IMR-90 (cell line): ENCODE data around the gene SYCP2. TPM values are rescaled to one million over a fixed set of nuclear protein-coding genes. Genes with fewer than 3 reads are reported as not detected.

ENCODE experiments used
- ATAC-seq: fragments of 200-7000 bp; cut with Tn5 transposase; 2 replicates; pipeline ENCODE4 v1.9.1; 2020; ENCODE audit warnings: low read depth, mild to moderate bottlenecking, moderate library complexity
- BruUV-seq: library from RNA; stranded (reverse); fragments of 400-500 nt; replicated peaks from 2 replicates; lab custom pipeline; 2021; lab: Mats Ljungman, UMichigan
- CTCF ChIA-PET: fragments of 300-600 bp; formaldehyde crosslinking; extraction: SDS; loops from one replicate; lab custom pipeline; 2021; ENCODE audit warnings: antibody characterized with exemption; lab: Yijun Ruan, JAX
- POLR2A ChIA-PET: fragments of 300-600 bp; sonication (Branson Sonifier 250); formaldehyde crosslinking; loops from one replicate; lab custom pipeline; 2022; ENCODE audit warnings: antibody characterized with exemption; ENCODE audit not compliant: unreplicated experiment; lab: Charles Lee
- DNase-seq: peaks from one replicate; pipeline ENCODE4 v3.0.0; 2013
- H2AFZ ChIP-seq: replicated peaks from 2 replicates; pipeline ENCODE3; 2013; ENCODE audit warnings: low read length, mild to moderate bottlenecking; ENCODE audit not compliant: poor library complexity
- H2AK5ac ChIP-seq: 2 replicates; pipeline ENCODE4 v1.6.1; 2013; ENCODE audit warnings: low read depth, low read length, inconsistent platforms
- H2AK9ac ChIP-seq: replicated peaks from 2 replicates; pipeline ENCODE3; 2013; ENCODE audit warnings: mild to moderate bottlenecking, low read depth, low read length, moderate library complexity; ENCODE audit not compliant: poor library complexity
- H2BK120ac ChIP-seq: 2 replicates; pipeline ENCODE4 v1.6.1; 2013; ENCODE audit warnings: low read depth, low read length, inconsistent platforms
- H2BK15ac ChIP-seq: 3 replicates; pipeline ENCODE4 v1.6.1; 2013; ENCODE audit warnings: low read depth, low read length, inconsistent platforms
- H2BK20ac ChIP-seq: 2 replicates; pipeline ENCODE4 v1.6.1; 2013; ENCODE audit warnings: low read depth, mild to moderate bottlenecking, inconsistent platforms, low read length, moderate library complexity
- H2BK5ac ChIP-seq: 2 replicates; pipeline ENCODE4 v1.6.1; 2013; ENCODE audit warnings: mild to moderate bottlenecking, low read depth, low read length, inconsistent platforms; ENCODE audit not compliant: poor library complexity, severe bottlenecking
- H3K14ac ChIP-seq: replicated peaks from 2 replicates; pipeline ENCODE4 v1.6.1; 2013; ENCODE audit warnings: low read depth, low read length, inconsistent platforms
- H3K18ac ChIP-seq: 2 replicates; pipeline ENCODE4 v1.6.1; 2013; ENCODE audit warnings: low read depth, low read length, control low read depth
- H3K23ac ChIP-seq: 2 replicates; pipeline ENCODE4 v1.6.1; 2013; ENCODE audit warnings: low read depth, low read length, inconsistent platforms
- H3K27ac ChIP-seq: 2 replicates; pipeline ENCODE4 v1.5.1; 2013; ENCODE audit warnings: mild to moderate bottlenecking, control low read depth, low read length; ENCODE audit not compliant: insufficient read depth
- H3K27me3 ChIP-seq: 2 replicates; pipeline ENCODE4 v1.6.1; 2013; ENCODE audit warnings: low read length; ENCODE audit not compliant: control insufficient read depth, insufficient read depth
- H3K36me3 ChIP-seq: 2 replicates; pipeline ENCODE4 v1.6.1; 2013; ENCODE audit warnings: low read length, mixed read lengths; ENCODE audit not compliant: control insufficient read depth, insufficient read depth
- H3K4ac ChIP-seq: 2 replicates; pipeline ENCODE4 v1.6.1; 2013; ENCODE audit warnings: low read depth, low read length, inconsistent platforms
- H3K4me1 ChIP-seq: 2 replicates; pipeline ENCODE4 v1.6.1; 2013; ENCODE audit warnings: low read length, mixed read lengths; ENCODE audit not compliant: control insufficient read depth, insufficient read depth
- H3K4me2 ChIP-seq: 2 replicates; pipeline ENCODE4 v1.6.1; 2013; ENCODE audit warnings: low read depth, mild to moderate bottlenecking, control low read depth, low read length, moderate library complexity
- H3K4me3 ChIP-seq: 2 replicates; pipeline ENCODE4 v1.5.1; 2013; ENCODE audit warnings: low read depth, mild to moderate bottlenecking, control low read depth, low read length, moderate library complexity; ENCODE audit not compliant: insufficient read depth
- H3K56ac ChIP-seq: 2 replicates; pipeline ENCODE4 v1.6.1; 2013; ENCODE audit warnings: low read length, inconsistent platforms; ENCODE audit not compliant: insufficient read depth; ENCODE audit errors: extremely low read depth
- H3K79me1 ChIP-seq, 2 experiments: 2 replicates each; pipeline ENCODE4 v1.6.1; 2013; ENCODE audit warnings: low read length in 2 of 2, inconsistent platforms in 1 of 2, low read depth in 1 of 2
- H3K9ac ChIP-seq: 2 replicates; pipeline ENCODE4 v1.6.1; 2013; ENCODE audit warnings: low read depth, low read length, control low read depth
- H3K9me1 ChIP-seq: 2 replicates; pipeline ENCODE4 v1.6.1; 2013; ENCODE audit warnings: low read length, inconsistent platforms; ENCODE audit not compliant: insufficient read depth
- H3K9me3 ChIP-seq: 2 replicates; pipeline ENCODE4 v1.6.1; 2013; ENCODE audit warnings: low read length; ENCODE audit not compliant: control insufficient read depth, insufficient read depth
- H4K20me1 ChIP-seq: 2 replicates; pipeline ENCODE4 v1.6.1; 2013; ENCODE audit warnings: low read length, inconsistent platforms; ENCODE audit not compliant: insufficient read depth
- H4K5ac ChIP-seq: 2 replicates; pipeline ENCODE4 v1.6.1; 2013; ENCODE audit warnings: mild to moderate bottlenecking, low read depth, low read length, control low read depth
- H4K8ac ChIP-seq, 2 experiments: 2 replicates each; pipeline ENCODE4 v1.6.1; 2013; ENCODE audit warnings: low read depth in 2 of 2, low read length in 2 of 2, control low read depth in 1 of 2, inconsistent platforms in 1 of 2
- H4K91ac ChIP-seq: 2 replicates; pipeline ENCODE4 v1.6.1; 2013; ENCODE audit warnings: low read depth, low read length, inconsistent platforms; ENCODE audit not compliant: insufficient read depth
- MAFK ChIP-seq: IDR thresholded peaks from 2 replicates; pipeline ENCODE4 v1.6.1; 2012; ENCODE audit warnings: low read depth, low read length, improper control_type of control experiment
- MXI1 ChIP-seq: IDR thresholded peaks from 2 replicates; pipeline ENCODE4 v1.6.1; 2012; ENCODE audit warnings: low read depth, mild to moderate bottlenecking, low read length, moderate library complexity, borderline replicate concordance
- WGBS, 2 experiments: methylation state at CpG; one replicate each; pipeline versions ENCODE4 v1.1.5 to v1.1.7; 2013; ENCODE audit warnings: missing lambda C conversion rate in 2 of 2; ENCODE audit not compliant: insufficient read length in 1 of 2; ENCODE audit errors: extremely low coverage in 2 of 2; 5-methylcytosine and 5-hydroxymethylcytosine counted together
- dilution Hi-C: fragments of 300-500 bp; cut with HindIII; formaldehyde crosslinking; loops from one replicate; pipeline ENCODE4 v1.14.3; 2018; ENCODE audit warnings: low sequenced_read_pairs; ENCODE audit not compliant: unreplicated experiment
- in situ Hi-C: fragments of 300-500 bp; cut with MboI; formaldehyde crosslinking; loops from 3 replicates; pipeline ENCODE4 v1.14.3; 2019; ENCODE audit warnings: low sequenced_read_pairs, inconsistent platforms, mixed read lengths
- intact Hi-C: fragments of 100-400 bp; cut with micrococcal nuclease; formaldehyde crosslinking; loops from 2 replicates; pipeline ENCODE4 v1.10.0; 2022
- polyA plus RNA-seq, 3 experiments: library from polyadenylated mRNA; depleted of rRNA; stranded (reverse); fragments of >200 nt; gene quantifications; 2 replicates each; pipeline ENCODE4 v1.2.3, GENCODE V29; 2012; ENCODE audit warnings: low replicate concordance in 1 of 3
- total RNA-seq: library from RNA; depleted of rRNA; stranded (reverse); fragments of >200 nt; gene quantifications from 2 replicates; pipeline ENCODE4 v1.2.3, GENCODE V29; 2012

SYCP2 gene
- total and polyA plus RNA-seq, 2 of the 4 experiments (the other 2 are of a cell fraction) = 0.18 to 0.31 TPM

- H4K91ac ChIP-seq = no peak overlapping the region
- H4K20me1 ChIP-seq = no peaks in the 10 kb centered on the region
- no peak overlapping the region for H3K18ac ChIP-seq
- H4K8ac ChIP-seq = no peak overlapping the region
- H3K23ac ChIP-seq = no peak overlapping the region
- CTCF ChIA-PET = no interaction called here
- H4K5ac ChIP-seq = no peak overlapping the region
- H3K4me2 ChIP-seq = no peak overlapping the region
- H2BK5ac ChIP-seq = no peak overlapping the region
- no peak for TF ChIP-seq MXI1
- TF ChIP-seq MAFK = peak; percentile 97
- H3K9me1 ChIP-seq = no peaks in the 10 kb centered on the region
- DNase-seq (no peak), ATAC-seq (no peak)
- H3K27me3 ChIP-seq = no peaks in the 10 kb centered on the region
- no peak overlapping the region for H3K9ac ChIP-seq
- no peak overlapping the region for H2AK9ac ChIP-seq
- in situ Hi-C loops (no loop called here), dilution Hi-C loops (no loop called here), intact Hi-C loops (no loop called here)
- H3K4ac ChIP-seq = no peak overlapping the region
- no peak overlapping the region for H2AFZ ChIP-seq
- no peak overlapping the region for H2BK20ac ChIP-seq
- no CpG with 5 or more reads among the region's 1 CpG for WGBS, 2 experiments
- no peaks in the 10 kb centered on the region for H3K79me1 ChIP-seq
- no peak overlapping the region for H3K27ac ChIP-seq
- no TSS peak for BruUV-seq
- no peaks in the 10 kb centered on the region for H3K4me1 ChIP-seq
- H2BK120ac ChIP-seq = no peak overlapping the region
- H3K4me3 ChIP-seq = no peak overlapping the region
- POLR2A ChIA-PET = no interaction called here
- H2AK5ac ChIP-seq = no peak overlapping the region
- no peaks in the 10 kb centered on the region for H3K9me3 ChIP-seq
- no peak overlapping the region for H2BK15ac ChIP-seq
- no peaks in the 10 kb centered on the region for H3K36me3 ChIP-seq
- no peak overlapping the region for H3K14ac ChIP-seq
- H3K56ac ChIP-seq = no peak overlapping the region
Observed at GRCh38 chr20:59888050-59888449, 45.4 kb downstream of the SYCP2 start.
